Liver (tissue), 9 donors: ENCODE measurements around the gene FIGLA. TPM values are rescaled to one million over a fixed set of nuclear protein-coding genes. Genes with fewer than 3 reads are reported as not detected.

Source experiments
- DNase-seq: peaks from one replicate; pipeline ENCODE4 v3.0.0-alpha.2; 2017; ENCODE audit warnings: low spot score
- H3K27ac ChIP-seq, 2 donors: one replicate each; pipeline ENCODE4 v1.7.0; 2013; ENCODE audit warnings: inconsistent platforms in 2 of 2, low read length in 2 of 2, control low read depth in 1 of 2, low read depth in 1 of 2, mild to moderate bottlenecking in 1 of 2
- H3K27me3 ChIP-seq, 4 donors: one replicate each; pipeline versions ENCODE4 v1.6.1 to v1.7.0; 2013; ENCODE audit warnings: low read length in 3 of 4, inconsistent platforms in 1 of 4, mild to moderate bottlenecking in 1 of 4, moderate library complexity in 1 of 4; ENCODE audit not compliant: control insufficient read depth in 4 of 4, insufficient read depth in 4 of 4
- H3K36me3 ChIP-seq, 4 donors: one replicate each; pipeline versions ENCODE4 v1.6.1 to v1.7.0; 2013; ENCODE audit warnings: low read length in 3 of 4, mild to moderate bottlenecking in 3 of 4, low read depth in 1 of 4, moderate library complexity in 1 of 4; ENCODE audit not compliant: control insufficient read depth in 4 of 4, insufficient read depth in 3 of 4
- H3K4me1 ChIP-seq, 4 donors: one replicate each; pipeline versions ENCODE4 v1.6.1 to v1.7.0; 2013; ENCODE audit warnings: low read length in 3 of 4, mild to moderate bottlenecking in 3 of 4, moderate library complexity in 1 of 4; ENCODE audit not compliant: control insufficient read depth in 4 of 4, insufficient read depth in 4 of 4
- H3K4me3 ChIP-seq, 3 donors: one replicate each; pipeline versions ENCODE4 v1.6.1 to v1.7.0; 2013; ENCODE audit warnings: low read length in 3 of 3, control low read depth in 1 of 3, low read depth in 1 of 3, mild to moderate bottlenecking in 1 of 3
- H3K9ac ChIP-seq, 2 donors: one replicate each; pipeline ENCODE4 v1.7.0; 2013; ENCODE audit warnings: low read length in 2 of 2, mild to moderate bottlenecking in 2 of 2, moderate library complexity in 2 of 2, control low read depth in 1 of 2, low read depth in 1 of 2
- H3K9me3 ChIP-seq, 4 donors: one replicate each; pipeline versions ENCODE4 v1.6.1 to v1.7.0; 2013; ENCODE audit warnings: low read length in 3 of 4; ENCODE audit not compliant: control insufficient read depth in 4 of 4
- CTCF ChIP-seq: fragments of 150-350 bp; IDR thresholded peaks from 2 replicates; pipeline ENCODE4 v1.5.1; 2017; ENCODE audit warnings: improper control_type of control experiment, low read depth, low read length; ENCODE audit not compliant: missing input control
- EGR1 ChIP-seq, 2 donors: IDR thresholded peaks; 2 replicates each; pipeline ENCODE4 v1.6.1; 2016 to 2018; ENCODE audit warnings: antibody characterized with exemption in 2 of 2, low read depth in 2 of 2
- FOXA1 ChIP-seq: IDR thresholded peaks from 2 replicates; pipeline ENCODE4 v1.6.1; 2016; ENCODE audit warnings: antibody characterized with exemption
- FOXA2 ChIP-seq: IDR thresholded peaks from 2 replicates; pipeline ENCODE4 v1.6.1; 2016; ENCODE audit warnings: antibody characterized with exemption
- GABPA ChIP-seq, 2 donors: IDR thresholded peaks in 1 of 2; conservative IDR thresholded peaks in 1 of 2; 2 replicates each; pipeline ENCODE4 v1.6.1; 2016; ENCODE audit warnings: antibody characterized with exemption in 2 of 2, mild to moderate bottlenecking in 1 of 2, moderate library complexity in 1 of 2
- HNF4A ChIP-seq, 2 donors: conservative IDR thresholded peaks; 2 replicates each; pipeline ENCODE4 v1.6.1; 2016; ENCODE audit warnings: antibody characterized with exemption in 2 of 2, mild to moderate bottlenecking in 2 of 2
- HNF4G ChIP-seq: IDR thresholded peaks from 2 replicates; pipeline ENCODE4 v1.6.1; 2016; ENCODE audit warnings: antibody characterized with exemption
- NR2F2 ChIP-seq: IDR thresholded peaks from 2 replicates; pipeline ENCODE4 v1.6.1; 2016; ENCODE audit warnings: antibody characterized with exemption
- REST ChIP-seq: IDR thresholded peaks from 2 replicates; pipeline ENCODE4 v1.6.1; 2016; ENCODE audit warnings: antibody characterized with exemption, mild to moderate bottlenecking
- RXRA ChIP-seq, 2 donors: IDR thresholded peaks; 2 replicates each; pipeline ENCODE4 v1.6.1; 2017 to 2018; ENCODE audit warnings: antibody characterized with exemption in 2 of 2, mild to moderate bottlenecking in 1 of 2
- SP1 ChIP-seq: IDR thresholded peaks from 2 replicates; pipeline ENCODE4 v1.6.1; 2018; ENCODE audit warnings: antibody characterized with exemption, mild to moderate bottlenecking
- TAF1 ChIP-seq: conservative IDR thresholded peaks from 2 replicates; pipeline ENCODE4 v1.6.1; 2016; ENCODE audit warnings: antibody characterized with exemption, mild to moderate bottlenecking
- YY1 ChIP-seq: IDR thresholded peaks from 2 replicates; pipeline ENCODE4 v1.6.1; 2016; ENCODE audit warnings: antibody characterized with exemption, mild to moderate bottlenecking
- WGBS: extraction: QIAGEN DNeasy Blood & Tissue Kit; methylation state at CpG from one replicate; pipeline ENCODE4 v1.1.7; 2013; 5-methylcytosine and 5-hydroxymethylcytosine counted together
- polyA plus RNA-seq, 2 donors: library from polyadenylated mRNA; stranded (reverse) in 1 of 2; unstranded in 1 of 2; fragments of 200-250 nt in 1 of 2; fragments of >200 nt in 1 of 2; fragmentation: Nextera tagmentation in 1 of 2; extraction: Ambion mirVana in 1 of 2; gene quantifications; one replicate each; pipeline versions ENCODE4 v1.2.1 to v1.2.3, GENCODE V29; 2013 to 2015
- total RNA-seq, 2 donors: library from RNA; depleted of rRNA; stranded (reverse); fragments of >200 nt; gene quantifications; one replicate each; pipeline ENCODE4 v1.2.3, GENCODE V29; 2014
- TF ChIP-seq, protein P1 (sequence below): IDR thresholded peaks from 2 replicates; pipeline ENCODE4 v1.6.1; 2016; ENCODE audit warnings: antibody characterized with exemption
- TF ChIP-seq, protein P2 (sequence below): IDR thresholded peaks from 2 replicates; pipeline ENCODE4 v1.6.1; 2016; ENCODE audit warnings: antibody characterized with exemption
- donor health status: healthy.
- donor health status: healthy.
- donor health status: healthy.
- donor health status: healthy.
- donor health status: healthy.

The FIGLA gene
- total and polyA plus RNA-seq, 4 donors, result not detected

GRCh38 chr2:70795164-70795995 lies 4.9 kb upstream of the FIGLA start:
- TF ChIP-seq FOXA2 (no peak), SP1 (no peak), GABPA (IDR thresholded peaks at IDR 0.05 in 1 of 2, conservative IDR thresholded peaks at IDR 0.05 in 1 of 2) (no peak), RXRA (IDR thresholded peaks at IDR 0.05) (no peak), FOXA1 (no peak), TAF1 (no peak), EGR1 (IDR thresholded peaks at IDR 0.05; ENCODE audit: low read depth in 2 of 2) (no peak), YY1 (no peak), NR2F2 (no peak), HNF4A (conservative IDR thresholded peaks at IDR 0.05) (no peak), HNF4G (no peak), CTCF (no peak)
- TF ChIP-seq, protein P1, sequence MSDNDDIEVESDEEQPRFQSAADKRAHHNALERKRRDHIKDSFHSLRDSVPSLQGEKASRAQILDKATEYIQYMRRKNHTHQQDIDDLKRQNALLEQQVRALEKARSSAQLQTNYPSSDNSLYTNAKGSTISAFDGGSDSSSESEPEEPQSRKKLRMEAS, result no peak
- TF ChIP-seq, protein P2, sequence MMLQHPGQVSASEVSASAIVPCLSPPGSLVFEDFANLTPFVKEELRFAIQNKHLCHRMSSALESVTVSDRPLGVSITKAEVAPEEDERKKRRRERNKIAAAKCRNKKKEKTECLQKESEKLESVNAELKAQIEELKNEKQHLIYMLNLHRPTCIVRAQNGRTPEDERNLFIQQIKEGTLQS, result no peak
- peaks cover 0 to 10% (median 8%) of the 10 kb centered on the region in 4 donors for H3K27me3 ChIP-seq
- H3K36me3 ChIP-seq, result no peaks in the 10 kb centered on the region
- H3K9ac ChIP-seq, result no peak overlapping the region
- H3K4me1 ChIP-seq, result peaks cover 0 to 3% (median under 1%) of the 10 kb centered on the region in 4 donors
- H3K9me3 ChIP-seq, result no peaks in the 10 kb centered on the region
- no peak overlapping the region for H3K27ac ChIP-seq
- H3K4me3 ChIP-seq, result no peak overlapping the region
- DNase-seq, result no peak
- 70% methylated on average over 4 of the region's 4 CpGs for WGBS

GRCh38 chr2:70793450-70793849 lies 3.0 kb upstream of the FIGLA start:
- Histone ChIP-seq H3K4me3 (no peak overlapping the region), H3K9me3 (no peaks in the 10 kb centered on the region), H3K9ac (no peak overlapping the region), H3K36me3 (no peaks in the 10 kb centered on the region), H3K27ac (no peak overlapping the region), H3K4me1 (peaks cover 7 to 12% (median 9%) of the 10 kb centered on the region in 4 donors), H3K27me3 (peaks cover 0 to 20% (median 12%) of the 10 kb centered on the region in 4 donors)
- no peak for DNase-seq
- 68% methylated on average over 2 of the region's 2 CpGs for WGBS
- no peak for TF ChIP-seq CTCF
- TF ChIP-seq RXRA (IDR thresholded peaks at IDR 0.05), result no peak
- no peak for TF ChIP-seq NR2F2
- TF ChIP-seq SP1, result no peak
- TF ChIP-seq, protein P1, result no peak
- no peak for TF ChIP-seq FOXA1
- TF ChIP-seq HNF4A (conservative IDR thresholded peaks at IDR 0.05), result no peak
- no peak for TF ChIP-seq GABPA (IDR thresholded peaks at IDR 0.05 in 1 of 2, conservative IDR thresholded peaks at IDR 0.05 in 1 of 2)
- TF ChIP-seq, protein P2, result no peak
- TF ChIP-seq REST, result no peak
